Transverse colon (tissue), 4 donors: ENCODE data around the gene RPS15A. TPM values are rescaled to one million over a fixed set of nuclear protein-coding genes. Genes with fewer than 3 reads are reported as not detected.

Experiments
- DNase-seq: peaks from one replicate; pipeline ENCODE4 v3.0.0-alpha.2; 2019
- H3K27ac ChIP-seq, 4 donors: fragments of 200-600 bp; sonication (generic); 2 replicates each; pipeline ENCODE4 v1.5.1; 2016 to 2018; ENCODE audit warnings: inconsistent platforms in 4 of 4
- H3K27me3 ChIP-seq: fragments of 200-600 bp; sonication (generic); 2 replicates; pipeline ENCODE4 v1.5.1; 2017; ENCODE audit warnings: inconsistent platforms
- H3K36me3 ChIP-seq, 4 donors: fragments of 200-600 bp; sonication (generic); 2 replicates each; pipeline ENCODE4 v1.5.1; 2017 to 2019; ENCODE audit warnings: inconsistent platforms in 4 of 4
- H3K4me1 ChIP-seq, 4 donors: fragments of 200-600 bp; sonication (generic); 2 replicates each; pipeline ENCODE4 v1.5.1; 2017 to 2020; ENCODE audit warnings: inconsistent platforms in 4 of 4
- H3K4me3 ChIP-seq, 4 donors: fragments of 200-600 bp; sonication (generic); 1 replicate in 1 of 4; 2 replicates in 3 of 4; pipeline versions ENCODE4 v1.5.1 to v1.6.1; 2017 to 2019; ENCODE audit warnings: inconsistent platforms in 4 of 4
- H3K9me3 ChIP-seq, 2 donors: fragments of 200-600 bp; sonication (generic); 2 replicates each; pipeline ENCODE4 v1.5.1; 2017 to 2019; ENCODE audit warnings: inconsistent platforms in 2 of 2
- CTCF ChIP-seq, 5 experiments: fragments of 200-600 bp in 3 of 5; fragments of 450-650 bp in 2 of 5; sonication (generic) in 3 of 5; IDR thresholded peaks; 1 replicate in 2 of 5; 2 replicates in 3 of 5; pipeline ENCODE4 v1.5.1; 2016 to 2017; ENCODE audit warnings: antibody characterized with exemption in 5 of 5, inconsistent platforms in 3 of 5, mild to moderate bottlenecking in 2 of 5, moderate library complexity in 1 of 5
- EP300 ChIP-seq: sonication (generic); formaldehyde crosslinking; IDR thresholded peaks from one replicate; pipeline ENCODE4 v1.6.1; 2017; ENCODE audit warnings: antibody characterized with exemption, low read depth
- POLR2A ChIP-seq: fragments of 450-650 bp; IDR thresholded peaks from one replicate; pipeline ENCODE4 v1.6.1; 2016; ENCODE audit warnings: antibody characterized with exemption, mild to moderate bottlenecking, moderate library complexity
- POLR2AphosphoS5 ChIP-seq, 3 donors: sonication (generic); formaldehyde crosslinking; IDR thresholded peaks; one replicate each; pipeline ENCODE4 v1.6.1; 2016; ENCODE audit warnings: antibody characterized with exemption in 3 of 3
- WGBS, 2 donors: methylation state at CpG; one replicate each; pipeline ENCODE4 v1.1.5; 2018; ENCODE audit warnings: low coverage in 1 of 2; 5-methylcytosine and 5-hydroxymethylcytosine counted together
- in situ Hi-C, 4 donors: fragments of 200-750 bp; cut with MboI; loops; one replicate each; pipeline versions ENCODE4 v1.15.0 to v1.15.1; 2017; ENCODE audit warnings: low sequenced_read_pairs in 3 of 4, low pct_ligation_motif_present in 1 of 4, low pct_unique_long_range_greater_than_20kb in 1 of 4
- intact Hi-C: fragments of 100-400 bp; cut with DNase I; formaldehyde crosslinking; loops from one replicate; pipeline ENCODE4 v1.15.1; 2023; ENCODE audit warnings: low total_unique reads
- total RNA-seq, 4 donors: library from RNA; depleted of rRNA; stranded (reverse); fragments of >200 nt; gene quantifications; one replicate each; pipeline ENCODE4 v1.1.0, GENCODE V29; 2016

Gene RPS15A
- total RNA-seq, 4 donors from 2014 or later: 885 to 1,418 (median 1,010) TPM

DNA sequence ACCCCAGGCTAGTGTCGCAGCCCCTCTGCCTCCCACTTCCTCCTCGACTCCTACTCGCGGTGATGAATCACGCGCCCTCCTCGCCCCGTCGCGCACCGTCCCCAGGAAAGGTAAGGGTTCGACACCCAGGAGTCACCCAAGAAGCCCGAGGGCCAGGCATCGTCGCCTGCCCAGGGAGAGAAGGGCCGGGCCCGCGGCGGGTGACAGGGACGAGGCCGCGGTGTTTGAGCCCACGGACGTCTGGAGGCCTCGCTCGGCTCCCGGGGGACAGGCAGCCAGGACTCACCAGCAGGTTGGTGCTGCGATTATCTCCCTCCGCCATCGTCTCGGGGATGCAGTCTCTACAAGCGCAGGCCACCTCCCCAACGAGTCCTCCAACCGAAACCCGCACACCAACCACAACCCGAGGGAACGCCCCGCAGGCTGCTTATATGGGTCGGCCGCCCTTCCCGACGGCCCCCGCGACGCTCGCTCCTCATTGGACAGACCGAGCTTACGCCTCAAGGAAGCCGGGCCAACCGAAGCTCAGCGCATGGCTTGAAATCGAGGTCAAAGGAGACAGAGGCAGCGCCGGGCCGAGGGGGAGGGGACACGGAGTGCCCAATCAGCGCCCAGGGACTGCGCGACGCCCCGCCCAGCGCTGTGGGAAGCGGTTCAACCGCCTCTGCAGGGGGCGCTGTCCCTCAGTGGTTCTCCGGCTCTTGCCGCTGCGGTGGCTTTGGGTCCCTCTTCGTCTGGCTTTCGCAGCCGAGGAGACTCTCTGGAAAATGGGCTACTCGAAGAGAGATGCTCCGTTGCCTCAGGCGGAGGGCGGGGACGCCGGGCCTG is 11.2 kb upstream of the RPS15A start, which contains the start of gene ARL6IP1:
ARL6IP1 (minus strand) TSS at position 405 of the 828 bp plus-strand sequence; CDS start at position 322, 83 bp downstream.
- peak; percentile 82 to 98 (median 92) for TF ChIP-seq CTCF (IDR thresholded peaks at IDR 0.05)
- peak; percentile 100 for TF ChIP-seq POLR2AphosphoS5 (IDR thresholded peaks at IDR 0.05)
- TF ChIP-seq POLR2A: peak; percentile 100
- TF ChIP-seq EP300: no peak
- Histone ChIP-seq H3K27me3 (no peaks in the 10 kb centered on the region), H3K4me3 (peak within 1 kb of the TSS; percentile 80 to 94 (median 88)), H3K4me1 (peaks cover 8 to 33% (median 24%) of the 10 kb centered on the region in 4 donors), H3K27ac (peak within 1 kb of the TSS; percentile 94 to 97 (median 96)), H3K9me3 (no peaks in the 10 kb centered on the region), H3K36me3 (peaks cover 0 to 2% (median 0%) of the 10 kb centered on the region in 4 donors)
- intact Hi-C loops (no loop called here), in situ Hi-C loops (loop anchor here in 2 of 4 donors (25.0 kb wide), 2 partner anchors 111 to 161 kb away; no protein-coding TSS in a partner anchor)
- WGBS, 2 donors: 0% methylated on average over 44 of the region's 77 CpGs; no CpG with 5 or more reads in 1 of the 2 donors
- peak; percentile 99 for DNase-seq

GRCh38 chr16:18800775-18801144 is 10.6 kb upstream of the RPS15A start:
- peaks cover 8 to 33% (median 24%) of the 10 kb centered on the region in 4 donors for H3K4me1 ChIP-seq
- DNase-seq: peak; percentile 17
- 0 to 6% methylated on average over 2 to 15 of the region's 15 CpGs for WGBS, 2 donors
- intact Hi-C loops: no loop called here
- in situ Hi-C loops: loop anchor here in 2 of 4 donors (25.0 kb wide), 2 partner anchors 112 to 162 kb away; no protein-coding TSS in a partner anchor
- no peaks in the 10 kb centered on the region for H3K9me3 ChIP-seq
- H3K4me3 ChIP-seq: peak overlapping the region; percentile 80 to 94 (median 88)
- no peaks in the 10 kb centered on the region for H3K27me3 ChIP-seq
- peaks cover 0 to 7% (median 0%) of the 10 kb centered on the region in 4 donors for H3K36me3 ChIP-seq
- no peak for TF ChIP-seq CTCF (IDR thresholded peaks at IDR 0.05)
- TF ChIP-seq POLR2A: no peak
- TF ChIP-seq POLR2AphosphoS5 (IDR thresholded peaks at IDR 0.05): no peak
- no peak for TF ChIP-seq EP300
- peak overlapping the region; percentile 94 to 97 (median 96) for H3K27ac ChIP-seq

GRCh38 chr16:18800293-18800692 is 10.2 kb upstream of the RPS15A start:
- DNase-seq: no peak
- Histone ChIP-seq H3K27me3 (no peaks in the 10 kb centered on the region), H3K27ac (peak overlapping the region; percentile 94 to 97 (median 96)), H3K4me1 (peaks cover 8 to 33% (median 24%) of the 10 kb centered on the region in 4 donors), H3K9me3 (no peaks in the 10 kb centered on the region), H3K4me3 (peak overlapping the region; percentile 80 to 94 (median 88)), H3K36me3 (peaks cover 0 to 10% (median 1%) of the 10 kb centered on the region in 4 donors)
- WGBS, 2 donors: 2 to 4% methylated on average over 7 to 8 of the region's 8 CpGs
- in situ Hi-C loops: loop anchor here in 2 of 4 donors (25.0 kb wide), 2 partner anchors 112 to 162 kb away; no protein-coding TSS in a partner anchor
- intact Hi-C loops: no loop called here
- no peak for TF ChIP-seq EP300
- no peak for TF ChIP-seq CTCF (IDR thresholded peaks at IDR 0.05)

GRCh38 chr16:18799500-18799899 is 9.4 kb upstream of the RPS15A start:
- Histone ChIP-seq H3K27me3 (no peaks in the 10 kb centered on the region), H3K36me3 (peaks cover 0 to 16% (median 5%) of the 10 kb centered on the region in 4 donors), H3K4me3 (peak overlapping the region in 1 of 4 donors; percentile 94), H3K4me1 (peaks cover 8 to 33% (median 24%) of the 10 kb centered on the region in 4 donors), H3K27ac (peak overlapping the region in 3 of 4 donors; percentile 94 to 97 (median 96)), H3K9me3 (no peaks in the 10 kb centered on the region)
- no peak for DNase-seq
- 59 to 77% methylated on average over 3 of the region's 3 CpGs for WGBS, 2 donors
- intact Hi-C loops: no loop called here
- in situ Hi-C loops: no loop called here
- TF ChIP-seq POLR2AphosphoS5 (IDR thresholded peaks at IDR 0.05): no peak
- no peak for TF ChIP-seq POLR2A
- no peak for TF ChIP-seq EP300
- no peak for TF ChIP-seq CTCF (IDR thresholded peaks at IDR 0.05)
